ENCODE measurements around the gene ZNF620.
A peak's percentile ranks its signal among the peaks of the same experiment; 100 is the strongest.

The ZNF620 gene

GRCh38 chr3:40476478-40477470, 29.1 kb upstream of the ZNF620 start, which contains the start of gene ZNF619:
ZNF619 (plus strand) TSS chr3:40477122; CDS start chr3:40477980, 858 bp downstream.
- peak; percentile 50 for DNase-seq (ENCODE audit: extremely low spot score)
- CTCF ChIA-PET = no interaction called here
- TF ChIP-seq L3MBTL2 (conservative IDR thresholded peaks at IDR 0.05) (peak; percentile 49), TARDBP (IDR thresholded peaks at IDR 0.05) (no peak)
- POLR2A ChIA-PET = interaction anchor here (0.6 to 2.6 kb wide), 8 partner anchors 10 to 48 kb away, joined by 3 to 32 read pairs (median 4); partner anchors contain the start of genes RPL14, ZNF620 and ZNF621

GRCh38 chr3:40477666-40478065, 28.2 kb upstream of the ZNF620 start:
- ChIA-PET POLR2A (interaction anchor here (0.6 to 2.6 kb wide), 8 partner anchors 11 to 47 kb away, joined by 3 to 32 read pairs (median 4); partner anchors contain the start of genes RPL14, ZNF620 and ZNF621), CTCF (no interaction called here)

GRCh38 chr3:40487172-40487571, 18.7 kb upstream of the ZNF620 start:
- CTCF ChIA-PET = no interaction called here
- POLR2A ChIA-PET = interaction anchor here (1.0 kb wide), 1 partner anchor 10 kb away, joined by 3 read pairs; the partner anchor contains the start of gene ZNF619
- no peak for DNase-seq (ENCODE audit: extremely low spot score)
- TF ChIP-seq FOXA1 (IDR thresholded peaks at IDR 0.05) (no peak), L3MBTL2 (conservative IDR thresholded peaks at IDR 0.05) (no peak), ARNT (IDR thresholded peaks at IDR 0.05) (no peak), SP1 (IDR thresholded peaks at IDR 0.05) (no peak), FOXM1 (IDR thresholded peaks at IDR 0.05; ENCODE audit: borderline replicate concordance) (no peak), FOXK2 (IDR thresholded peaks at IDR 0.05) (no peak), NFRKB (IDR thresholded peaks at IDR 0.05) (no peak), ELF4 (IDR thresholded peaks at IDR 0.05) (no peak), ZNF384 (IDR thresholded peaks at IDR 0.05) (no peak), BHLHE40 (IDR thresholded peaks at IDR 0.05; ENCODE audit: borderline replicate concordance) (no peak), TARDBP (IDR thresholded peaks at IDR 0.05) (no peak), LEF1 (IDR thresholded peaks at IDR 0.05; ENCODE audit: borderline replicate concordance) (no peak), CTBP1 (IDR thresholded peaks at IDR 0.05; ENCODE audit: borderline replicate concordance) (no peak), HDGF (IDR thresholded peaks at IDR 0.05; ENCODE audit: borderline replicate concordance) (no peak), SUZ12 (IDR thresholded peaks at IDR 0.05) (no peak)

More at GRCh38 chr3:40477666-40478065, 28.2 kb upstream of the ZNF620 start:
- TF ChIP-seq ARNT (IDR thresholded peaks at IDR 0.05) (no peak), FOXM1 (IDR thresholded peaks at IDR 0.05; ENCODE audit: borderline replicate concordance) (no peak), FOXK2 (IDR thresholded peaks at IDR 0.05) (no peak), HDGF (IDR thresholded peaks at IDR 0.05; ENCODE audit: borderline replicate concordance) (no peak), FOXA1 (IDR thresholded peaks at IDR 0.05) (no peak), PKNOX1 (IDR thresholded peaks at IDR 0.05) (no peak), SP1 (IDR thresholded peaks at IDR 0.05) (no peak), CTBP1 (IDR thresholded peaks at IDR 0.05; ENCODE audit: borderline replicate concordance) (no peak)
- DNase-seq (ENCODE audit: extremely low spot score) = no peak

- POLR2A ChIA-PET = no interaction called here
- TF ChIP-seq LEF1 (IDR thresholded peaks at IDR 0.05; ENCODE audit: borderline replicate concordance) = no peak
- no peak for TF ChIP-seq HDGF (IDR thresholded peaks at IDR 0.05; ENCODE audit: borderline replicate concordance)
- no peak for TF ChIP-seq FOXK2 (IDR thresholded peaks at IDR 0.05)
- no peak for TF ChIP-seq L3MBTL2 (conservative IDR thresholded peaks at IDR 0.05)
- TF ChIP-seq TARDBP (IDR thresholded peaks at IDR 0.05) = no peak
- TF ChIP-seq FOXM1 (IDR thresholded peaks at IDR 0.05; ENCODE audit: borderline replicate concordance) = no peak
- no peak for TF ChIP-seq SUZ12 (IDR thresholded peaks at IDR 0.05)
- no peak for TF ChIP-seq ELF4 (IDR thresholded peaks at IDR 0.05)
- no peak for TF ChIP-seq FOXA1 (IDR thresholded peaks at IDR 0.05)
- TF ChIP-seq ARNT (IDR thresholded peaks at IDR 0.05) = no peak
- no peak for TF ChIP-seq BHLHE40 (IDR thresholded peaks at IDR 0.05; ENCODE audit: borderline replicate concordance)
- no peak for TF ChIP-seq PKNOX1 (IDR thresholded peaks at IDR 0.05)
- TF ChIP-seq NFRKB (IDR thresholded peaks at IDR 0.05) = no peak
- no peak for TF ChIP-seq ZNF384 (IDR thresholded peaks at IDR 0.05)
- no peak for TF ChIP-seq CTBP1 (IDR thresholded peaks at IDR 0.05; ENCODE audit: borderline replicate concordance)
- TF ChIP-seq SP1 (IDR thresholded peaks at IDR 0.05) = no peak
- CTCF ChIA-PET = no interaction called here
Observed at GRCh38 chr3:40490916-40491315, 14.9 kb upstream of the ZNF620 start.

GRCh38 chr3:40494698-40495097, 11.1 kb upstream of the ZNF620 start:
- no peak for DNase-seq (ENCODE audit: extremely low spot score)
- POLR2A ChIA-PET = interaction anchor here (1.4 to 2.8 kb wide), 2 partner anchors 11 to 81 kb away, joined by 3 to 15 read pairs; partner anchors contain the start of gene ZNF620
- CTCF ChIA-PET = no interaction called here
- TF ChIP-seq CTBP1 (IDR thresholded peaks at IDR 0.05; ENCODE audit: borderline replicate concordance) (no peak), SP1 (IDR thresholded peaks at IDR 0.05) (no peak), ELF4 (IDR thresholded peaks at IDR 0.05) (no peak), SUZ12 (IDR thresholded peaks at IDR 0.05) (no peak), FOXM1 (IDR thresholded peaks at IDR 0.05; ENCODE audit: borderline replicate concordance) (no peak), ARNT (IDR thresholded peaks at IDR 0.05) (no peak), FOXK2 (IDR thresholded peaks at IDR 0.05) (no peak), BHLHE40 (IDR thresholded peaks at IDR 0.05; ENCODE audit: borderline replicate concordance) (no peak), ZNF384 (IDR thresholded peaks at IDR 0.05) (no peak), TARDBP (IDR thresholded peaks at IDR 0.05) (no peak), HDGF (IDR thresholded peaks at IDR 0.05; ENCODE audit: borderline replicate concordance) (no peak), NFRKB (IDR thresholded peaks at IDR 0.05) (no peak), PKNOX1 (IDR thresholded peaks at IDR 0.05) (no peak)

More at GRCh38 chr3:40490916-40491315, 14.9 kb upstream of the ZNF620 start:
- no peak for DNase-seq (ENCODE audit: extremely low spot score)
